PFSK-1 (cell line): ENCODE results near the gene WDR38.

Source experiments
- FOXP2 ChIP-seq: optimal IDR thresholded peaks from 2 replicates; pipeline ENCODE3; 2011; ENCODE audit warnings: borderline replicate concordance, control low read depth, inconsistent platforms; ENCODE audit not compliant: insufficient read depth; ENCODE audit errors: extremely low read length, extremely low read depth
- POLR2AphosphoS5 ChIP-seq: IDR thresholded peaks from 2 replicates; pipeline ENCODE4 v1.6.1; 2012; ENCODE audit warnings: low read depth, mild to moderate bottlenecking, control low read depth, low read length, moderate library complexity
- REST ChIP-seq, 2 experiments: IDR thresholded peaks; 2 replicates each; pipeline versions ENCODE4 v1.6.1 to v1.8.0; 2011 to 2012; ENCODE audit warnings: low read depth in 2 of 2, low read length in 2 of 2, control low read depth in 1 of 2, inconsistent platforms in 1 of 2, mild to moderate bottlenecking in 1 of 2, moderate library complexity in 1 of 2; ENCODE audit not compliant: insufficient read depth in 1 of 2
- SIN3A ChIP-seq: IDR thresholded peaks from 2 replicates; pipeline ENCODE4 v1.6.1; 2012; ENCODE audit warnings: mild to moderate bottlenecking, low read length, moderate library complexity, borderline replicate concordance; ENCODE audit not compliant: insufficient read depth
- TAF1 ChIP-seq: IDR thresholded peaks from 2 replicates; pipeline ENCODE4 v1.6.1; 2012; ENCODE audit warnings: low read length, control low read depth, borderline replicate concordance; ENCODE audit not compliant: insufficient read depth

GRCh38 chr9:124863371-124863871 is 10.2 kb downstream of the WDR38 start:
- TF ChIP-seq POLR2AphosphoS5 (no peak), REST (IDR thresholded peaks at IDR 0.05; ENCODE audit: insufficient read depth in 1 of 2, low read depth in 2 of 2, low read length in 2 of 2) (no peak), TAF1 (no peak), SIN3A (no peak), FOXP2 (no peak)
